NCI-H1694 treated with DMSO at 0.1 percent for 48 hours (cell line): ENCODE data around the gene FCMR.

Experiments used
- DNase-seq: peaks from one replicate; lab custom pipeline; 2025; lab: John Stamatoyannopoulos, UW

FCMR gene

DNA sequence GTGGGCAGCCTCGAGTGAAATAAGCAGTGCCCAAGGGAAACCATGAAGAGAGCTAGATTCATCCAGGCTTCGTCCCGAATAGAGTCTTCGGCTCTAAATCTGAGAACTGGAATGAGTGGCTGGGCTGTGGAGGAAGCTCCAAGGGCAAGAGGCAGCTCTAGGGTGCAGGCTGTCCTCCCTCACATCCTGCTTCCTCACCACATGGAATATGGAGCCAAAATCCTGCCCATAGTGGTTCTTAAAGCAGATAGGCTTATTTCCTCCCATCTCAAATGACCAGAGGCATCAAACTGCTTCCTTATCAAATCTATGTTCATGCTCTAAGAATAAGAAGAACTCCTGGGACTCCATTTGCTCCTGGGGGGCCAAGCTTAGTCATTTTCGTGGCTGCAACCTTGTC lies 22.0 kb downstream of the FCMR start:
- DNase-seq = no peak

DNA sequence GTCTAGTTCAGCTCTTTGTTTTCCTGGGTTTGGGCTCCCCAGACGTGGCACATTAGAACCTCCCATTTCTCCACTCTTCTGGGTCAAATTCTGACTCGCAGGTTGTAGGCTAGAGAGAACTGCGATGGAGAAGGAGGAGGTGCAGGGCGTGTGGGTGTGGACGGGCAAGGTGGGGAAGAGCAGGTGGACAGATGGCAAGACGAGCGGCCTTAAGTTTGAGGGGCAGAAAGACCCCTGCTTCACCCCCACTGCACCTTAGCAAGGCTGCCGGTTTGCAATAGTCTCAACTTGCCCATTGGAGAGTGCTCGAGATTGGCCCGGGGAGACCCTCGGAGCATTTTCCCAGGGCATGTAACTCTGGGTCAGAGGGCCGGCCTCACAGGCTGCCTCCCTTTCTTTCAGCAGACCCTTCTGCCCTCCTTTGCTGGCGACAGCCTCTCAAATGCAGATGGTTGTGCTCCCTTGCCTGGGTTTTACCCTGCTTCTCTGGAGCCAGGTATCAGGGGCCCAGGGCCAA lies 22.8 kb downstream of the FCMR start:
- DNase-seq = no peak

DNA sequence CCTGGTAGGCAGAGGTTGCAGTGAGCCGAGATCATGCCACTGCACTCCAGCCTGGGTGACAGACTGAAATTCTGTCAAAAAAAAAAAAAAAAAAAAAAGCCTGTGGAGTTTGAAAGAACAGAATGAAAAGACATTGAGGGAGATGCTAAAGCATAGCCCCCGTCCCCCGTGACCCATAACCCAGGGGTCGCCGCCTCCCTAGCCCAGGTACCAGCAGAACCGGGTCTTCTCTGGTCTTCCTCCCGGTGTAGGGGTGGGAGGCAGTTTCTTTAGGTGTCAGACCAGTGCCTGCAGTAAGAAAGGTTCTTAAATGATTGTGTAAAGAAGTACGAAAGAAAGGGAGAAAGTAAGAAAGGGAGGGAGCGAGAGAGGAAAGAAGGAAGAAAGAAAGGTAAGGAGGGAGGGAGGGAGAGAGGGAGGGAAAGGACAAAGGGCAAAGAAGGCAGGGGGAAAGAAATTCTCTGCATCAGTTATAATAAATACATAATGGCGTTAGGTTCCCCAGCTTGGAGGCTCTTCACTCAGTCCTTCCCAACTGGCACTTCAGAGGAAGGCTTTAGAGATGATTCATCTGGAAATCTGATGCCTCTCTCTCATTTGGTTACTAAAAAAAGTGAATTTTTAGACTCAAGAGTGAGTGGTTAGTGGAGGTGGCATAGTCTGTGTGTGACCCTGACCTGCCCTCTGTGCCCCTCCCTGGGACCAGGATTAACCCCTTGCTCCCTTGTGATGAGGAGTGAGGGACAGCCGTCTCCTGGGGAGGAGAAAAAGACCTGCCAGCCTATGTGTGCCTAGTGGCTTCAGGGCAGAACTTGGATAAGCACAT lies 23.4 kb downstream of the FCMR start:
- DNase-seq = no peak

DNA sequence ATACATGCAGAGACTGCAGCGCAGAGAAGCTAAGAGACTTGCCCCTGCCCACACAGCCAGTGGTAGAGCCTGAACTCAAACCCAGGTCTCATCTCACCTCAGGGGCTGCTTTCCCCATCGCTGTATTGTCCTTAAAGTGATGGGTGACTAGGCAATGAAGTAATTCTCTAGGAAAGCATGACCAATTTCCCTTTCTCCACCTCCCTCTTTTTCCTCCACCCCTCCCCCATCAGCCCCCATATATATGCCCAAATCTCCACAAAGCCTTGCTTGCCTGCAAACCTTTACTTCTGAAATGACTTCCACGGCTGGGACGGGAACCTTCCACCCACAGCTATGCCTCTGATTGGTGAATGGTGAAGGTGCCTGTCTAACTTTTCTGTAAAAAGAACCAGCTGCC lies 24.6 kb downstream of the FCMR start, which contains the start of gene IL24:
IL24 (plus strand) TSS at position 269 of the 400 bp plus-strand sequence. CDS start 390 bp downstream, outside the sequence.
- no peak for DNase-seq

DNA sequence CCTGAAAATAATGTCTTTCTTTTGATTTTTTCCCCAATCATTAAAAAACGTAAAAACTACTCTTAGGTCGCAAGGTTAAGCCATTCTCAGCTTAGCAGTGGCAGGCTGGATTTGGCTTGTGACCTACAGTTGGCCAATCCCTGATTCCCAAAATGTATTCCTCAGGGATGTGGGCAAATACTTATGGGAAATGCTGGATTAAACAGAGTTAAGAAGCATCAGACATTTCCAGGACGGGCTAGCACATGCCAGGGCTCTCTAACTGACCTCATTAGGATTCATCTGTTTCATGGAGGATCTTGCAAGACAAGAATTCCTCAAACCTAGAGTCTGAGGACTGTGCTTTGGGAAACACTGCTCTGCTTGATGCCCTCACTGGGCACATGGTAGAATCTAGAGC lies 25.5 kb downstream of the FCMR start:
- DNase-seq = no peak

DNA sequence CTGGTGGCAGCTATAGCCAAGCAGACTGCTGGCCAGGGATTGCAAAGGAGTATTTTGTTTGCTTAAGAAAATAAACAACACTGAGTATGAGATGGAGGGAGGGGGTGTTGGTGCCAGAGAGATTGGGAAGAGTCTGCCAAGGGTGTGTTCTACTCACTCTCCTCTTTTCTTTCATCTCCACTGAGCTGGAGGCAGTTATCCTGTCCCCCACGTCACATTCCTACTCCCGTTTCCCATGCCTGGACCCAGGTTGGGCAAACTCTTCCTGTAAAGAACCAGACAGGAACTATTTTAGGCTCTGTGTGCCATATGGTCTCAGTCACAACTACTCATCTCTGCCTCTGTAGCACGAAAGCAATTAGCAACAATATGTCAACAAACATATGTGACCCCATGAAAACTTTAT lies 25.9 kb downstream of the FCMR start:
- DNase-seq = peak; percentile 75

DNA sequence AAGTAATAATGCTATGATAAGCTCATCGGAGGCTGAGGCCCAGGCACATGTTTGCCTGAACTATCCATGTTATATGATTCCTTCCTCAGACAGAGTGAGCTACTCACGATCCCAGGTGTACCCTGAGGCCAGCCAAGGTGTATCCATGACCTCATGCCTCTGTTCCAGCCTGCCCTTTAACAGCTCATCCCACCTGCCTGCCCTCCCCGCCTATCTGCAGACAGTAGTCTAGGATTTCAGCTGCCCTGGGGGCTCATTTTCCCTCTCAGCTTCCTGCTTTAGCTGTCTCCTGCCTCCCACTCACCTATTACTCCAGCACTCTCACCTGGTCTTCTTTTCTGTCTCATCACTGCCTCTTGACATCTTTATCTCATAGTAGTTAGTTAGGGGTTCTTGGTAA lies 26.4 kb downstream of the FCMR start:
- no peak for DNase-seq

DNA sequence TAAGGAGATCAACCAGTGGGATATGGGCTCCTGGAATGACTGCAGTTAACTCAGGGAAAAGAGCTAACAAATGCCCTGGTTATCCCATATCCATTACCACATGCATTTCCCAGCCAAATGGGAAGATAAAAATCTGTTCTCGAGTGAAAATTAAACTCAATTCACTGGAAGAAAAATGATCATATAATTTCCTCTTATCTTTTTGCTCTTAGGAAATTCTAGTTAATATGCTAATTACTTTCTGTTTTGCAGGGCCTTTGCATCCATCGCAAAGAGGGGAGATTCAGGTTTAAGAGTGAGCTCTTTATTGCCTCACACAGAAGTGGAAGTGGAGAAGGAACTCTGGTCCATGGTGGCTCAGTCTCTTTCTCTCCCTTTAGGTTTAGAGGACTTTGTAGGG lies 28.4 kb downstream of the FCMR start:
- DNase-seq = no peak

DNA sequence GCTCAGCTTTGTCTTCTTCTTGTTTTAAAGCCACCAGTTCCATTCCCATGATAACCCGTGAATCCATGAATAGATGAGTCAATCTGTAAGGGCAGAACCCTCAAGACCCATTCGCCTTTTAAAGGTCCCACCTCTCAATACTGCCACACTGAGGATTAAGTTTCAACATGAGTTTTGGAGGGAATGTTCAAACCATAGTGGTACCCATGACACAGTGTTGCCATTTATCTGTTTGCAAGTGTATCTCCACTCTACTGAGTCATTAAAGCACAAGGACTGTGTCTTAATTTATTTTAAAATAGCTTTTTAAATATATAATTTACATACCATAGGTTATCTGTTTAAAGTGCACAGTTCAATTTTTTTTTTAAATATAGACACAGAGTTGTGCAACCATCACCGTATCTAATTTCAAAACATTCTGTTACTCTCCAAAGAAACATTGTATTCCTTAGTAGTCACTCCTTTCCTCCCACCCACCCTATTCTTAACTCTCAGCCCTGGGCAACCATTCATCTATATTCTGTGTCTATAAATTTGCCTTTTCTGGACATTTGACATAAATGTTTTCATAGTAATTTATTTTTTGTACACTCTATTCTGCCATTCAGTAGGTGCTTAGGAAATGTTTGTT lies 29.3 kb downstream of the FCMR start:
- no peak for DNase-seq

DNA sequence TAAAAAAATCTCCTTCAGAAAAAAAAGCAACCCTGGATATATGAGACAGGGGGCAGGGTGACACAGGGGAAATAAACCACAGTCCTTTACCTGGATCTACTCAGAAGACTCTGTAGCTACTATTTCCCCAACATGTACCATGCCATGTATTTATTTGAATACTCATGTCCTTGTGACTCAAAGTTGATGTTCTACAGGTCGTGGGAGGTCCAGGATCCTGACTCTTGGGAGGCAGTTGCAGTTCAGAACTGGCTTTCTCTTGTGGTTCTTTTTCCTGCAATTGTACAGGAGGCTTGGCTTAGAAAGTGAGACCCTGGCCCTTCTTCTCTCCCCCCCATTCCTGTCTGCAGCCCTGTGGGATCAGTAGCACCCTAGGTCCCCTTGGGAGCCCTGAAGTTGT lies 30.3 kb downstream of the FCMR start:
- DNase-seq = no peak

DNA sequence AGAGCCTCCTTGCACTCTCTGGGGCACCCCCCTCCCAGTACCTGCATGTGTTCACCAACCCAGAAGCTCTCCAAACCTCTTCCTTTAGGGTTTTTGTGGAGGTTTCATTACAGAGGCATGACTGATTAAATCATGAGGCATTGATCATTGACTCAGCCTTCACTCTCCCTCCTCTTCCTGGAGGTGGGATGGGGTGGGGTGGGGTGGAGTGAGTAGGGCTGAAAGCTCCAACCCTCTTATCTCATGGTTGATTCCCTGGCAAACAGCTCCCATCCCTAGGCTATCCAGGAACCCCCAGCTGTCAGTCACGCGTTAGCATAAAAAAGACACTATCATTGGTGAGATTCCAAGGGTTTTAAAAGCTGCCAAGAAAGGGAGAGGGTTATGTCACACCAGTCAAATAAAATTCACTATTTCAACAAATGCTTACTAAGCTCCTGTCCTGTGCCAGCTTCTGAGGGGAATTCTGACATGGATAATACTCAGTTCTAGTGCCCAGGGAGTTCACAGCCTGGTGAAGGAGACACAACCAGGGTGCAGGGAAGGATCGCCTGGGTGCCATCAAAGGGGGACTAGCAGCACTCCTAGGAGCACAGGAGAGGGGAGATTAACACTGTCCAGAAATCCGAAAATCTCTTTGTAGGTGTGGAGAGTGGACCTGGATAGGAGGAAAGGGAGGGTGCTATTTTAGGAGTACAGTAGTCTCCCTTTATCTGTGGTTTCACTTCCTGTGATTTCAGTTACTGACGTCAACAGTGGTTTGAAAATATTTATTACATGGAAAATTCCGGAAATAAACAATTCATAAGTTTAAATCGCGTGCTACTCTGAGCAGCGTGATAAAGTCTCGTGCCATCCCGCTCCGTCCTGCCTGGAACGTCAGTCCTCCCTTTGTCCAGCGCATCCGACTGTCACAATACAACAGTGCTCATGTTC lies 31.3 kb downstream of the FCMR start:
- DNase-seq = no peak

DNA sequence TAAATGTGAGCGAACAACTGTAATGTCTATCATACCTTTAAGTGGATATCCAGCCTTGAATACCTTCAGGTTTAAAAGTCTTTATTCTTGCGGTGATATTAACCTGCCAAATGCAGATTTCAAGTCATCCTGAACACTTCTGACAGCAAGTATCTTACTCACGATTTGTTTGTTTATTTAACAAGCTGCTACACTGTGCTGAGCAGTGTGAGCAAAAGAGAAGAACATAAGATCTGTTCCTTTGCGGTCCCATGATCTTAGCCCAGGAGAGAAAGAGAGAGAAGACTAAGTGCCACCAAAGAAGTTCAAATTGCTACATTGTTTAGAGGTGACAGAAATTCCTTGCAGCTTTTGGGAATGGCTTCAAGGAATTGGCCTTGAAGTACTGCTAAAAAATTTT lies 34.0 kb downstream of the FCMR start:
- DNase-seq = no peak

DNA sequence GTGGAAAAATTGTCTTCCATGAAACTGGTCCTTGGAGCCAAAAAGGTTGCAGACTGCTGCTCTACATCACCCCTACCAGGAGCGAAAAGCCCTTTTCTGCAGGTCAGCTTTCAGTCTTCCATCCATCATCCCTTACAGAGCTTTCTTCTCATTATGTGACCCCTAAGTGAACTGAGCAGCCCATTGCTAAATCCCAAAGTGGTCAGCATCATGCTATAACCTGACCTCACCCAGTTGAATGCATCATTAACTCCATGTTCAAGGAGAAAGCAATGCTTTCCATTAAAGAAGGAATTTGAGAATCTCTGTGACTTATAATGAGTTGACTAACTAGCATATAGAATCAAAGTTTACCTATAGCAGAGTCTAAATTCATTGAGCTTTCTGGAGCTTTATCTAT lies 34.9 kb downstream of the FCMR start:
- no peak for DNase-seq

DNA sequence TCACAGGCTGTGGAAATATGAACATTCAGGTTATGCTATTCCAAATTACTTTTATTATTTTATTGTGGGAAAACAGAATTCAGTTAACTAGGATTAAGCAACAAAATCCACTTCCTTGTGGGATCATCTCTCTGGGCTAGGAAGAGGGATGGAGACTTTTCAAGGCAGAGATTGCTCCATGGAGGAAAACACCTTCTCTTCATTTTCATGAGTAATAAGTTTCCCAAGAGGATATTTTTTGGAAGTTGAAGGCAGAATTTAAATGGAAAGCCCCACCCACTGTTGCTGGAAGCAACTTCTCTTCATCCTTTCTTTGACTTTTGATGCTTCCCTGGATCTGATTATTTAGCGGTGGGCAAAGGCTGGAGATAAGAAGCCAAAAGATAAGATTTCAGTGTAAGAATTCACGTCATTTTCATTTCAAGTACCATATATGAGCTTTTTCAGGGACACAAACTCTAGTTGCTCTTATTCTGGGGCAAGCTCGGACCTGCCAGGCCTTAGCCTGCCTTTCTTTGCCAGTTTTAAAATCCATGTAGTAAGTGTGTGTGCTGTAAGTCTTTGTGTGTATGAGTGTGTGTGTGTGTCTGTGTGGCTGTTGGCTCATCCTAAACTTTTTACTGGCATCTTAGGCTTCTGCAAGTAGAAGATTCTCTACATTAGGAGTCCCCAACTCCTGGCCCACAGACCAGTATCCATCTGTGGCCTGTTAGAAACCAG lies 36.2 kb downstream of the FCMR start:
- no peak for DNase-seq

DNA sequence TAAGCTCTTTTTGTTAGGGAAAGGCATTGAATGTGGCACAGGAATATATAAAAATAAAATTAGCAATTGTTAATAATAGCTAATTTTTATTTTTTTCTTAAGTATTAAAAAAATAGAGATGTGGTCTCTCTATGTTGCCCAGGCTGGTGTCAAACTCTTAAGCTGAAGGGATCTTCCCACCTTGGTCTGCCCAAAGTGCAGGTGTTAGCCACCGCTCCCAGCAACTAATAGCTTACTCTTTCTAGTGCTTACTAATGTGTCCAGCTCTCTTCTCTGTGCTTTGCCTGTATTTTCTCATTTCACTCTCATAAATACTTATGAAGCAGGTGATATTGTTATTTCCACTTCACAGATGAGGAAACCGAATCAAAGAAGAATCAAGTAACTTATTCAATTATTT lies 37.9 kb downstream of the FCMR start:
- no peak for DNase-seq

DNA sequence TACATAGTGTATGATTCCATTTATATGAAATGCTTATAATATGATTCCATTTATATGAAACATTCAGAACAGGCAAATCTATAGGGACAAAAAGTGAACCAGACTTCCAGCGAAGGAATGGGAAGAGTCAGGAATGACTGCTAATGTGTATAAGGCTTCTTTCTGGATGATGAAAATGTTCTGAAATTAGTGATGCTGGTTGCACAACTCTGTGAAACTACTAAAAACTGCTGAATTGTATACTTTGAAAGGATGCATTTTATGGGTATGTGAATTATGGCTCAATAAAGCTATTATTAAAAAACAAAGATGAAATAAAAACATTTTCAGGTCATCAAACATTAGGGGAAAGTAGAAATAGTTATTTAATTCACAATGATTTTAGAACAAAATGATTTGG lies 38.6 kb downstream of the FCMR start:
- no peak for DNase-seq

DNA sequence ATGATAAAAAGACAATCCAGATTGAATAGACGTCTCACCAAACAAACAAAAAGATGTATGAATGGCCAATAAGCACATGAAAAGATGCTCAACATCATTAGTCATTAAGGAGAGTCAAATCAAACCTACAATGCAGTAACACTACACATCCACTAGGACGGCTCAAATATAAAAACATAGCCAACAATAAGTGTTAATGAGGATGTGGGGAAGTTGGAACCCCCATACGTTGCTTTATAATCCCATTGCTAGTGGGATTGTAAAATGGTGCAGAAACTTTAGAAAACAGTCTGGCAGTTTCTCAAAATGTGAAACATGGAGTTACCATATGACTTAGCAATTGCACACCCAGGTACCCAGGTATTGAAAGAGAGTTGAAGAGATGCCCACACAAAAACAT lies 39.2 kb downstream of the FCMR start:
- no peak for DNase-seq

DNA sequence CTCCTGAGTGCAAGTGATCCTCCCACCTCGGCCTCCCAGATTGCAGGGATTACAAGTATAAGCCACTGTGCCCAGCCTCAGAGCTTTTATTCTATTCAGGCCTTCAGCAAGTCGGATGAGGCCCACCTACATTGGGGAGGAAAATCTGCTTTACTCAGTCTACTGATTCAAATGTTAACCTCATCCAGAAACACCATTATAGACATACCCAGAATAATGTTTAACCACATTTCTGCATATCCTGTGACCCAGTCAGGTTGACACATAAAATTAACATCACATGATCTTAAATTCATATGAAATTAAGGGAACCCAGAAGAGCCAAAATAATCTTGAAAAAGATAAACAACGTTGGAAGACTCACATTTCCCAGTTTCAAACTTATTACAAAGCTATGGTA lies 41.4 kb downstream of the FCMR start:
- no peak for DNase-seq

DNA sequence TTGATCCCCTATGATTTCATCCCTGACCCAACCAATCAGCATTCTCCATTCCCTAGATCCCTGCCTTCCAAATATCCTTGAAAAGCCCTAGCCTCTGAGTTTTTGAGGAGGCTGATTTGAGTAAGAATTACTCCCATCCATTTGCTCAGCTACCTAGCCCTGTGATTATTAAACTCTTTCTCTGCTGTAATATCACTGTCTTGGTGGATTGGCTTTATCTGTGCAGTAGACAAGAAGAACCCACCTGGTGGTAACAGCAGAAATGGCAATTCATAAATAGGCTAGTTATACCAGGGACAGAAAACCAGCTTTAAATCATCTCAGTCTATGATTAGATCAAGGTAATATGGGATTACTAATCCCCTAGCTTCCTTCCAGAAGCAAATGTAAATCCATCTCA lies 43.3 kb downstream of the FCMR start:
- peak; percentile 37 for DNase-seq

DNA sequence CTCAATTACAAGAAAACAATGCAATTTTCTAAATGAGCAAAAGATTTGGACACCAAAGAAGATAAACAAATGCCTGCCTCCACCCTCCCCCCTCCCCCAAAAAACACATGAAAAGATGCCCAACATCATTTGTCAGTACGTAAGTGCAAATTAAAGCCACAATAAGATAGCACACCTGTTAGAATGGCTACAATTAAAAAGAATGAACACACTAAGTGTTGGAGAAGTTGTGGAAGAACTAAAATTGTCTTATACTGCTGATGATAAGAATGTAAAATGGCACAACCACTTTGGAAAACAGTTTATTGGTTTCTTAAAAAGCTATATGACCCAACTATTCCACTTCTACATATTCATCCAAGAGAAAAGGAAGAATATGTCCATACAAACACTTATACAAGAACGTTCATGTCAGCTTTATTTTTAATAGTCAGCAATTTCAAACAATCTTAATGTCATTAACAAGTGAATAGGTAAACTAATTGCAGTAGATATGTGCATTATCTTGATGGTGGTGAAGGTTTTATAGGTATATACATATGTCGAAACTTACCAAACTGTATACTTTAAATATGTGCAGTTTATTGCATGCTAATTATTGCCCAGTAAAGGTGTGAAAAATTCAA lies 45.9 kb downstream of the FCMR start:
- DNase-seq = no peak

DNA sequence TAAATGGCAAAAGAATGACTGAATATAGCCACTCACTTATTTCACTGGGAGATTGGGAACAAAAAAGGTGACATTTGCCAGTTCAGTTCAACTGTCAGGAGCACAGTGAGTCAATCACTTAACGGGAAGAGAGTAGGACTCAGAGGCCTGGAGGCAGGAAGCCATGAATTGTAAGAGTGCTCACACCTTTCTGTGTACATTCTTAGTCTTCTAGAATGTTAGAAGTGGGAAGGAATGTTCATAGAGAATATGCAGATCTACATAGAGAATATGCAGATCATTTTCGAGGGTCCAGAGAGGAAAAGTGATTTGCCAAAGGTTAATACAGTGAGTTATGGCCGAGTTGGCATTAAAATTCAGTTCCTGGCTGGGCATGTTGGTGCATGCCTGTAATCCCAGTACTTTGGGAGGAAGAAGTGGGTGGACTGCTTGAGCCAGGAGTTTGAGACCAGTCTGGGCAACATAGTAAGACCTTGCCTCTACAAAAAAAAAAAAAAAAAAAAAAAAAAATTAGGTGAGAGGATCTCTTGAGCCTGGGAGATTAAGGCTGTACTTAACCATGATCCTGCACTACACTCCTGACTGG lies 48.0 kb downstream of the FCMR start:
- DNase-seq = no peak
